HepG2 (cell line): ENCODE results near the gene WNT9A. TPM values are rescaled to one million over a fixed set of nuclear protein-coding genes. Genes with fewer than 3 reads are reported as not detected.

Experiments
- ATAC-seq: fragments of 200-7000 bp; cut with Tn5 transposase; 3 replicates; pipeline ENCODE4 v1.9.1; 2020; ENCODE audit warnings: mild to moderate bottlenecking, moderate library complexity
- BruUV-seq: library from RNA; stranded (reverse); fragments of 400-500 nt; replicated peaks from 2 replicates; lab custom pipeline; 2021; lab: Mats Ljungman, UMichigan
- CTCF ChIA-PET: fragments of 300-600 bp; formaldehyde crosslinking; extraction: SDS; loops from one replicate; lab custom pipeline; 2021; ENCODE audit warnings: low total read pairs, inconsistent platforms, low intra/inter-chr PET ratio; lab: Yijun Ruan, JAX
- POLR2A ChIA-PET: fragments of 350-600 bp; sonication (Branson Sonifier 250); formaldehyde crosslinking; loops from one replicate; lab custom pipeline; 2020; ENCODE audit warnings: antibody characterized with exemption, inconsistent platforms; lab: Yijun Ruan, JAX
- DNase-seq: peaks from one replicate; pipeline ENCODE4 v3.0.0-alpha.2; 2015; ENCODE audit warnings: low spot score
- FAIRE-seq: peaks from 3 replicates; lab custom pipeline; 2011; peaks lifted over from hg19 to GRCh38; lab: Jason Lieb, UNC
- H2AFZ ChIP-seq: one replicate; pipeline ENCODE4 v1.6.1; 2011; ENCODE audit warnings: low read length, inconsistent platforms
- H3K27ac ChIP-seq: fragments of 300-600 bp; 3 replicates; pipeline ENCODE4 v1.8.0; 2011; ENCODE audit warnings: mixed run types, mild to moderate bottlenecking, mixed read lengths, low read length, inconsistent platforms; ENCODE audit not compliant: insufficient read depth; ENCODE audit errors: extremely low read length
- H3K27me3 ChIP-seq, 2 experiments: fragments of 200-600 bp in 1 of 2; 2 replicates in 1 of 2; 3 replicates in 1 of 2; pipeline versions ENCODE4 v1.6.0 to v1.8.0; 2011; ENCODE audit warnings: low read length in 2 of 2, mild to moderate bottlenecking in 2 of 2, moderate library complexity in 2 of 2, inconsistent platforms in 1 of 2; ENCODE audit not compliant: insufficient read depth in 2 of 2, control insufficient read depth in 1 of 2
- H3K36me3 ChIP-seq, 2 experiments: fragments of 200-600 bp in 1 of 2; replicated peaks in 1 of 2; 2 replicates in 1 of 2; 3 replicates in 1 of 2; pipeline versions ENCODE4 v1.5.1 to v1.8.0; 2011; ENCODE audit warnings: low read length in 2 of 2, inconsistent platforms in 1 of 2; ENCODE audit not compliant: insufficient read depth in 2 of 2, control insufficient read depth in 1 of 2
- H3K4me1 ChIP-seq: 2 replicates; pipeline ENCODE4 v1.5.1; 2012; ENCODE audit warnings: low read length, inconsistent platforms; ENCODE audit not compliant: insufficient read depth
- H3K4me2 ChIP-seq: 2 replicates; pipeline ENCODE4 v1.6.0; 2011; ENCODE audit warnings: low read depth, low read length, inconsistent platforms
- H3K4me3 ChIP-seq, 3 experiments: fragments of 200-600 bp in 1 of 3; sonication (generic), shearing (Covaris generic) in 1 of 3; replicated peaks in 1 of 3; 2 replicates each; pipeline ENCODE4 v1.5.1; 2011 to 2016; ENCODE audit warnings: low read length in 3 of 3, inconsistent platforms in 2 of 3, low read depth in 2 of 3, mild to moderate bottlenecking in 2 of 3, control low read depth in 1 of 3, mixed read lengths in 1 of 3; ENCODE audit not compliant: insufficient read depth in 1 of 3
- H3K79me2 ChIP-seq: one replicate; pipeline ENCODE4 v1.6.1; 2011; ENCODE audit warnings: low read length, inconsistent platforms; ENCODE audit not compliant: insufficient read depth
- H3K9ac ChIP-seq: 2 replicates; pipeline ENCODE4 v1.6.0; 2011; ENCODE audit warnings: mild to moderate bottlenecking, low read depth, low read length, inconsistent platforms; ENCODE audit not compliant: insufficient read depth
- H3K9me3 ChIP-seq: 2 replicates; pipeline ENCODE4 v1.5.1; 2012; ENCODE audit warnings: mild to moderate bottlenecking, low read length
- H4K20me1 ChIP-seq: 2 replicates; pipeline ENCODE4 v1.6.0; 2011; ENCODE audit warnings: inconsistent platforms, mild to moderate bottlenecking, low read length, moderate library complexity; ENCODE audit not compliant: insufficient read depth
- CCAR2 ChIP-seq: fragments of 200-400 bp; formaldehyde crosslinking; optimal IDR thresholded peaks from 2 replicates; pipeline ENCODE3; 2018; ENCODE audit warnings: low read depth, mild to moderate bottlenecking, low read length, moderate library complexity
- GMEB2 ChIP-seq: IDR thresholded peaks from 2 replicates; pipeline ENCODE4 v1.6.1; 2016; ENCODE audit warnings: missing biosample characterization, missing genetic modification reagents, low read depth
- HNRNPUL1 ChIP-seq: fragments of 200-400 bp; formaldehyde crosslinking; IDR thresholded peaks from 2 replicates; pipeline ENCODE4 v1.6.1; 2017; ENCODE audit warnings: low read depth, mild to moderate bottlenecking, low read length, moderate library complexity
- JUNB ChIP-seq: sonication (generic); formaldehyde crosslinking; IDR thresholded peaks from 2 replicates; pipeline ENCODE4 v1.8.0; 2022; ENCODE audit warnings: missing genetic modification reagents, mild to moderate bottlenecking, borderline replicate concordance
- KDM6A ChIP-seq: IDR thresholded peaks from 2 replicates; pipeline ENCODE4 v1.6.1; 2016; ENCODE audit warnings: low read depth
- LBX2 ChIP-seq: sonication (generic); formaldehyde crosslinking; IDR thresholded peaks from 2 replicates; pipeline ENCODE4 v1.5.0; 2020; ENCODE audit warnings: missing genetic modification reagents, mild to moderate bottlenecking, borderline replicate concordance
- NFE2L1 ChIP-seq: sonication (generic); formaldehyde crosslinking; IDR thresholded peaks from 2 replicates; pipeline ENCODE4 v1.4.0; 2020; ENCODE audit warnings: missing genetic modification reagents, mild to moderate bottlenecking, borderline replicate concordance
- NFIB ChIP-seq: sonication (generic); formaldehyde crosslinking; IDR thresholded peaks from 2 replicates; pipeline ENCODE4 v1.9.0; 2021; ENCODE audit warnings: missing genetic modification reagents, mild to moderate bottlenecking, borderline replicate concordance
- SP4 ChIP-seq: sonication (generic); formaldehyde crosslinking; IDR thresholded peaks from 2 replicates; pipeline ENCODE4 v1.8.1; 2023; ENCODE audit warnings: mild to moderate bottlenecking, missing genetic modification reagents
- SYNCRIP ChIP-seq: fragments of 200-400 bp; formaldehyde crosslinking; IDR thresholded peaks from 2 replicates; pipeline ENCODE4 v1.6.1; 2018; ENCODE audit warnings: mild to moderate bottlenecking, low read depth, low read length; ENCODE audit not compliant: insufficient read depth
- TAF15 ChIP-seq: fragments of 200-400 bp; formaldehyde crosslinking; IDR thresholded peaks from one replicate; pipeline ENCODE4 v1.6.1; 2018; ENCODE audit warnings: mild to moderate bottlenecking, low read depth, low read length; ENCODE audit not compliant: poor library complexity, severe bottlenecking
- ZMYM3 ChIP-seq: sonication (generic); formaldehyde crosslinking; IDR thresholded peaks from 2 replicates; pipeline ENCODE4 v1.5.1; 2020; ENCODE audit warnings: mild to moderate bottlenecking, missing genetic modification reagents
- ZSCAN9 ChIP-seq: IDR thresholded peaks from 2 replicates; pipeline ENCODE4 v1.6.1; 2016; ENCODE audit warnings: borderline replicate concordance
- ZZZ3 ChIP-seq: sonication (generic); formaldehyde crosslinking; IDR thresholded peaks from 2 replicates; pipeline ENCODE4 v1.4.0; 2020; ENCODE audit warnings: missing genetic modification reagents, mild to moderate bottlenecking, borderline replicate concordance
- WGBS: methylation state at CpG from one replicate; pipeline ENCODE4 v1.1.6; 2017; ENCODE audit warnings: low lambda C conversion rate; 5-methylcytosine and 5-hydroxymethylcytosine counted together
- in situ Hi-C: cut with HindIII; loops from 2 replicates; pipeline ENCODE4 v1.10.0; 2017; ENCODE audit warnings: low pct_unique_long_range_greater_than_20kb; ENCODE audit not compliant: extremely low pct_ligation_motif_present
- intact Hi-C: fragments of 100-400 bp; cut with micrococcal nuclease; formaldehyde crosslinking; loops from one replicate; pipeline ENCODE4 v1.10.0; 2022; ENCODE audit not compliant: unreplicated experiment
- polyA plus RNA-seq, 8 experiments: library from polyadenylated mRNA; depleted of rRNA in 3 of 8; stranded (reverse) in 7 of 8; unstranded in 1 of 8; fragments of >200 nt; fragmentation: Illumina TruSeq in 4 of 8; extraction: Trizol in 4 of 8; gene quantifications; 2 replicates each; pipeline versions ENCODE4 v1.2.1 to v1.2.3, GENCODE V29; 2011 to 2016; ENCODE audit warnings: low read depth in 4 of 8, missing spikeins in 1 of 8, mixed read lengths in 1 of 8; ENCODE audit not compliant: insufficient read depth in 1 of 8
- total RNA-seq, 5 experiments: library from RNA; depleted of rRNA; stranded (reverse); fragments of >200 nt; fragmentation: Illumina TruSeq; extraction: Trizol; gene quantifications; 2 replicates each; pipeline ENCODE4 v1.2.3, GENCODE V29; 2016; ENCODE audit warnings: low read depth in 1 of 5
- TF ChIP-seq, protein P1 (sequence below): IDR thresholded peaks from 2 replicates; pipeline ENCODE4 v1.6.1; 2016; ENCODE audit warnings: missing genetic modification reagents, missing compliant biosample characterization
- TF ChIP-seq, protein P2 (sequence below): sonication (generic); formaldehyde crosslinking; IDR thresholded peaks from 2 replicates; pipeline ENCODE4 v1.8.0; 2022; ENCODE audit warnings: mild to moderate bottlenecking, missing genetic modification reagents, moderate library complexity
- TF ChIP-seq, protein P3 (sequence below): sonication (generic); formaldehyde crosslinking; conservative IDR thresholded peaks from 2 replicates; pipeline ENCODE4 v1.8.0; 2022; ENCODE audit warnings: missing genetic modification reagents

WNT9A gene
- total and polyA plus RNA-seq, 2 of the 13 experiments (the other 11 are each of a cell fraction or from before 2014, with no cell fraction given) = 0.04 TPM; not detected in 1

DNA sequence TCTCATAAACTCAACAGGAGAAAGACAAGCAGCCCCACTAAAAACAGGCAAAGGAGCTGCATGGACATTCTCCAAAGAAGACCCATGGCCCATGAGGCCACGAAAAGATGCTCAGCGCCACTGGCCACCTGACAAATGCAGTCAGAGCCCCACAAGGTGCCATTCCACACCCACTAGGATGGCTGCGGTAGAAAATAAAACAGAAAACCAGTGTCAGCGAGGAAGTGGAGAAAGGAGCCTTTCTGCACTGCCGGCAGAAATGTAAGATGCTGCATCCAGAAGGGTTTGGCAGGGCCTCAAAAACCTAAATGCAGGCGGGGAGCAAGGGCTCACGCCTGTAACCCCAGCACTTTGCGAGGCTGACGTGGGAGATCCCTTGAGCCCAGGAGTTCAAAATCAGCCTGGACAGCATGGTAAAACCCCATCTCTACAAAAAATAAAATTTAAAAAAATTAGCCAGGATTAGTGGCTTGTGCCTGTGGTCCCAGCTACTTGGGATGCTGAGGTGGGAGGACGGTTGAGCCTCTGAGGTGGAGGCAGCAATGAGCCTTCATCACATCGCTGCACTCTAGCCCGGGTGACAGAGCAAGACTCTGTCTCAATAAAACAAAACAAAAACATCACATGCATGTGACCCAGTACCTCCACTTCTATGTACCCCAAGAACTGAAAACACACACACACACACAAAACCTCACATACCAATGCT is 4.2 kb downstream of the WNT9A start:
- no peak overlapping the region for H3K4me2 ChIP-seq
- no peak for TF ChIP-seq ZSCAN9 (CRISPR knock-in tag)
- TF ChIP-seq JUNB (CRISPR knock-in tag) = no peak
- no peak for TF ChIP-seq CCAR2
- no peak for TF ChIP-seq ZZZ3 (CRISPR knock-in tag)
- no peak for TF ChIP-seq ZMYM3
- no peak for TF ChIP-seq SYNCRIP
- TF ChIP-seq GMEB2 (CRISPR knock-in tag) = no peak
- TF ChIP-seq, protein P1, sequence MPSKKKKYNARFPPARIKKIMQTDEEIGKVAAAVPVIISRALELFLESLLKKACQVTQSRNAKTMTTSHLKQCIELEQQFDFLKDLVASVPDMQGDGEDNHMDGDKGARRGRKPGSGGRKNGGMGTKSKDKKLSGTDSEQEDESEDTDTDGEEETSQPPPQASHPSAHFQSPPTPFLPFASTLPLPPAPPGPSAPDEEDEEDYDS (CRISPR knock-in tag) = no peak
- TF ChIP-seq, protein P2, sequence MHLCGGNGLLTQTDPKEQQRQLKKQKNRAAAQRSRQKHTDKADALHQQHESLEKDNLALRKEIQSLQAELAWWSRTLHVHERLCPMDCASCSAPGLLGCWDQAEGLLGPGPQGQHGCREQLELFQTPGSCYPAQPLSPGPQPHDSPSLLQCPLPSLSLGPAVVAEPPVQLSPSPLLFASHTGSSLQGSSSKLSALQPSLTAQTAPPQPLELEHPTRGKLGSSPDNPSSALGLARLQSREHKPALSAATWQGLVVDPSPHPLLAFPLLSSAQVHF = no peak
- no peak for TF ChIP-seq NFE2L1 (CRISPR knock-in tag)
- no peak for TF ChIP-seq LBX2 (CRISPR knock-in tag)
- no peak for TF ChIP-seq TAF15
- TF ChIP-seq HNRNPUL1 = no peak
- TF ChIP-seq, protein P3, sequence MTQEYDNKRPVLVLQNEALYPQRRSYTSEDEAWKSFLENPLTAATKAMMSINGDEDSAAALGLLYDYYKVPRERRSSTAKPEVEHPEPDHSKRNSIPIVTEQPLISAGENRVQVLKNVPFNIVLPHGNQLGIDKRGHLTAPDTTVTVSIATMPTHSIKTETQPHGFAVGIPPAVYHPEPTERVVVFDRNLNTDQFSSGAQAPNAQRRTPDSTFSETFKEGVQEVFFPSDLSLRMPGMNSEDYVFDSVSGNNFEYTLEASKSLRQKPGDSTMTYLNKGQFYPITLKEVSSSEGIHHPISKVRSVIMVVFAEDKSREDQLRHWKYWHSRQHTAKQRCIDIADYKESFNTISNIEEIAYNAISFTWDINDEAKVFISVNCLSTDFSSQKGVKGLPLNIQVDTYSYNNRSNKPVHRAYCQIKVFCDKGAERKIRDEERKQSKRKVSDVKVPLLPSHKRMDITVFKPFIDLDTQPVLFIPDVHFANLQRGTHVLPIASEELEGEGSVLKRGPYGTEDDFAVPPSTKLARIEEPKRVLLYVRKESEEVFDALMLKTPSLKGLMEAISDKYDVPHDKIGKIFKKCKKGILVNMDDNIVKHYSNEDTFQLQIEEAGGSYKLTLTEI (CRISPR knock-in tag) = no peak
- no peak for TF ChIP-seq KDM6A (CRISPR knock-in tag)
- TF ChIP-seq NFIB (CRISPR knock-in tag) = no peak
- TF ChIP-seq SP4 (CRISPR knock-in tag) = no peak
- H3K4me1 ChIP-seq = peaks cover 16% of the 10 kb centered on the region
- H3K9ac ChIP-seq = no peak overlapping the region
- peaks cover 18 to 87% of the 10 kb centered on the region in 2 experiments for H3K27me3 ChIP-seq
- intact Hi-C loops = no loop called here
- in situ Hi-C loops = no loop called here
- ChIA-PET POLR2A (no interaction called here), CTCF (no interaction called here)
- no peak for DNase-seq
- BruUV-seq = no TSS peak
- WGBS = 21% methylated on average over 12 of the region's 12 CpGs
- H3K79me2 ChIP-seq = no peaks in the 10 kb centered on the region
- no peak for FAIRE-seq
- no peak overlapping the region for H2AFZ ChIP-seq
- ATAC-seq = no peak
- H3K36me3 ChIP-seq = no peaks in the 10 kb centered on the region
- H3K4me3 ChIP-seq = no peak overlapping the region
- H4K20me1 ChIP-seq = no peaks in the 10 kb centered on the region
- no peaks in the 10 kb centered on the region for H3K9me3 ChIP-seq
- H3K27ac ChIP-seq = no peak overlapping the region
